HepG2 (cell line): ENCODE measurements around the gene MISFA. TPM values are rescaled to one million over a fixed set of nuclear protein-coding genes. Genes with fewer than 3 reads are reported as not detected.

Source experiments
- ATF1 ChIP-seq: IDR thresholded peaks from 2 replicates; pipeline ENCODE4 v1.6.1; 2016; ENCODE audit warnings: mild to moderate bottlenecking, control low read depth
- E2F2 ChIP-seq: sonication (generic); formaldehyde crosslinking; IDR thresholded peaks from 2 replicates; pipeline ENCODE4 v1.4.0; 2020; ENCODE audit warnings: missing genetic modification reagents, borderline replicate concordance
- FOSL1 ChIP-seq: sonication (generic); formaldehyde crosslinking; IDR thresholded peaks from 2 replicates; pipeline ENCODE4 v1.9.0; 2021; ENCODE audit warnings: missing genetic modification reagents, borderline replicate concordance
- FOXP1 ChIP-seq, 2 experiments: fragments of 450-650 bp in 1 of 2; IDR thresholded peaks; 2 replicates each; pipeline ENCODE4 v1.6.1; 2017 to 2018; ENCODE audit warnings: antibody characterized with exemption in 1 of 2
- HHEX ChIP-seq: IDR thresholded peaks from 2 replicates; pipeline ENCODE4 v1.6.1; 2016; ENCODE audit warnings: control low read depth
- MXD3 ChIP-seq: IDR thresholded peaks from 2 replicates; pipeline ENCODE4 v1.6.1; 2016; ENCODE audit warnings: mild to moderate bottlenecking, missing biosample characterization, missing genetic modification reagents
- NFKBIZ ChIP-seq: IDR thresholded peaks from 2 replicates; pipeline ENCODE4 v1.6.1; 2018; ENCODE audit warnings: missing genetic modification reagents, missing compliant biosample characterization
- NR0B2 ChIP-seq: sonication (generic); formaldehyde crosslinking; IDR thresholded peaks from 2 replicates; pipeline ENCODE4 v1.4.0; 2020; ENCODE audit warnings: mild to moderate bottlenecking, missing genetic modification reagents
- SIN3A ChIP-seq: IDR thresholded peaks from 2 replicates; pipeline ENCODE4 v1.6.1; 2011; ENCODE audit warnings: low read depth, mild to moderate bottlenecking, control low read depth, low read length, borderline replicate concordance
- SP1 ChIP-seq, 2 experiments: fragments of 450-650 bp in 1 of 2; sonication (generic) in 1 of 2; formaldehyde crosslinking in 1 of 2; IDR thresholded peaks; 2 replicates each; pipeline versions ENCODE4 v1.4.0 to v1.6.1; 2016 to 2020; ENCODE audit warnings: missing genetic modification reagents in 1 of 2
- TCF7L2 ChIP-seq: IDR thresholded peaks from 2 replicates; pipeline ENCODE4 v1.6.1; 2011; ENCODE audit warnings: mild to moderate bottlenecking, low read depth, low read length, moderate library complexity
- XRCC5 ChIP-seq: fragments of 200-400 bp; formaldehyde crosslinking; optimal IDR thresholded peaks from 2 replicates; pipeline ENCODE3; 2017; ENCODE audit warnings: mild to moderate bottlenecking, low read length
- ZBTB44 ChIP-seq: sonication (generic); formaldehyde crosslinking; IDR thresholded peaks from 2 replicates; pipeline ENCODE4 v1.4.0; 2020; ENCODE audit warnings: missing genetic modification reagents
- ZNF33A ChIP-seq: sonication (generic); formaldehyde crosslinking; IDR thresholded peaks from 2 replicates; pipeline ENCODE4 v1.5.1; 2020; ENCODE audit warnings: missing genetic modification reagents, mild to moderate bottlenecking, moderate library complexity, borderline replicate concordance
- ZNF512 ChIP-seq: sonication (generic); formaldehyde crosslinking; IDR thresholded peaks from 2 replicates; pipeline ENCODE4 v1.4.0; 2020; ENCODE audit warnings: mild to moderate bottlenecking, missing genetic modification reagents
- ZNF569 ChIP-seq: sonication (generic); formaldehyde crosslinking; IDR thresholded peaks from 2 replicates; pipeline ENCODE4 v1.5.0; 2020; ENCODE audit warnings: mild to moderate bottlenecking, missing genetic modification reagents, moderate library complexity, borderline replicate concordance
- ZNF670 ChIP-seq: sonication (generic); formaldehyde crosslinking; IDR thresholded peaks from 2 replicates; pipeline ENCODE4 v1.8.0; 2022; ENCODE audit warnings: mild to moderate bottlenecking, missing genetic modification reagents, borderline replicate concordance
- ZNF816 ChIP-seq: sonication (generic); formaldehyde crosslinking; IDR thresholded peaks from 2 replicates; pipeline ENCODE4 v1.8.0; 2022; ENCODE audit warnings: missing genetic modification reagents, mild to moderate bottlenecking, borderline replicate concordance
- ZSCAN22 ChIP-seq: sonication (generic); formaldehyde crosslinking; IDR thresholded peaks from 2 replicates; pipeline ENCODE4 v1.4.0; 2020; ENCODE audit warnings: mild to moderate bottlenecking, missing genetic modification reagents
- ZUFSP ChIP-seq: sonication (generic); formaldehyde crosslinking; IDR thresholded peaks from 2 replicates; pipeline ENCODE4 v1.9.0; 2021; ENCODE audit warnings: missing genetic modification reagents, mild to moderate bottlenecking, borderline replicate concordance
- polyA plus RNA-seq, 8 experiments: library from polyadenylated mRNA; depleted of rRNA in 3 of 8; stranded (reverse) in 7 of 8; unstranded in 1 of 8; fragments of >200 nt; fragmentation: Illumina TruSeq in 4 of 8; extraction: Trizol in 4 of 8; gene quantifications; 2 replicates each; pipeline versions ENCODE4 v1.2.1 to v1.2.3, GENCODE V29; 2011 to 2016; ENCODE audit warnings: low read depth in 4 of 8, missing spikeins in 1 of 8, mixed read lengths in 1 of 8; ENCODE audit not compliant: insufficient read depth in 1 of 8
- total RNA-seq, 5 experiments: library from RNA; depleted of rRNA; stranded (reverse); fragments of >200 nt; fragmentation: Illumina TruSeq; extraction: Trizol; gene quantifications; 2 replicates each; pipeline ENCODE4 v1.2.3, GENCODE V29; 2016; ENCODE audit warnings: low read depth in 1 of 5

Gene MISFA
- total and polyA plus RNA-seq, 2 of the 13 experiments (the other 11 are each of a cell fraction or from before 2014, with no cell fraction given), result 1.4 to 5.4 TPM

GRCh38 chr11:18588297-18589252 is 11.0 kb upstream of the MISFA start, which contains the start of gene UEVLD (continued):
- TF ChIP-seq ZUFSP (CRISPR knock-in tag) (no peak), SIN3A (peak; percentile 96; the same call in 1 of the 2 replicates), TCF7L2 (no peak), SP1 (IDR thresholded peaks at IDR 0.05) (no peak), SP1 (CRISPR knock-in tag; IDR thresholded peaks at IDR 0.05) (peak; percentile 92), ZSCAN22 (peak; percentile 48; the same call in 1 of the 2 replicates), ZNF33A (CRISPR knock-in tag) (0 out of 2 replicates have a peak, but pooled peaks have one; percentile 79), ZNF816 (CRISPR knock-in tag) (no peak; the same call in none of the 2 replicates), NR0B2 (CRISPR knock-in tag) (0 out of 2 replicates have a peak, but pooled peaks have one; percentile 33), ZNF569 (no peak), E2F2 (CRISPR knock-in tag) (peak; percentile 63; the same call in 1 of the 2 replicates), FOSL1 (no peak), ZBTB44 (CRISPR knock-in tag) (no peak), HHEX (CRISPR knock-in tag) (no peak), ZNF512 (CRISPR knock-in tag) (no peak), NFKBIZ (CRISPR knock-in tag) (no peak; the same call in 1 of the 2 replicates), MXD3 (CRISPR knock-in tag) (no peak; the same call in 1 of the 2 replicates), XRCC5 (peak; percentile 20), ZNF670 (peak; percentile 49; the same call in 1 of the 2 replicates), ATF1 (CRISPR knock-in tag) (no peak), FOXP1 (IDR thresholded peaks at IDR 0.05) (no peak), FOXP1 (CRISPR knock-in tag; IDR thresholded peaks at IDR 0.05) (no peak)
